ENCODE data around the gene MATN4. TPM values are rescaled to one million over a fixed set of nuclear protein-coding genes. Genes with fewer than 3 reads are reported as not detected.

The MATN4 gene
- total and polyA plus RNA-seq, 2 experiments from 2014 or later = 3.3 to 5.1 TPM

- Histone ChIP-seq H3F3A (replicated peaks; ENCODE audit: low read depth) (no peaks in the 10 kb centered on the region), H3K9me2 (ENCODE audit: insufficient read depth) (no peaks in the 10 kb centered on the region), H3K27me3 (ENCODE audit: insufficient read depth) (peaks cover 5% of the 10 kb centered on the region; the same call in 1 of the 2 replicates), H4K20me1 (replicated peaks; ENCODE audit: insufficient read depth) (no peaks in the 10 kb centered on the region), H3K4me1 (ENCODE audit: insufficient read depth) (no peaks in the 10 kb centered on the region), H3K36me3 (ENCODE audit: insufficient read depth) (no peaks in the 10 kb centered on the region; the same call in 1 of the 2 replicates), H3K4me2 (no peak overlapping the region), H3K79me2 (replicated peaks; ENCODE audit: insufficient read depth) (no peaks in the 10 kb centered on the region), H2AFZ (no peak overlapping the region), H3K27ac (ENCODE audit: low read depth) (no peak overlapping the region), H3K4me3 (no peak overlapping the region)
- Mint-ChIP-seq H3K9me3 (peaks cover 14% of the 10 kb centered on the region), H3K4me1 (peaks cover 9% of the 10 kb centered on the region; the same call in 2 of the 3 replicates), H3K36me3 (ENCODE audit: low read depth) (peaks cover 10% of the 10 kb centered on the region; the same call in 2 of the 3 replicates), H3K4me3 (no peak overlapping the region), H3K27me3 (ENCODE audit: insufficient read depth, low read depth, poor library complexity) (peaks cover 18% of the 10 kb centered on the region), H3K27ac (no peak overlapping the region)
- no peak for TF ChIP-seq ZNF114 (CRISPR knock-in tag; IDR thresholded peaks at IDR 0.05)
- no peak for TF ChIP-seq ETS1 (IDR thresholded peaks at IDR 0.05)
- no peak for TF ChIP-seq ZNF331 (CRISPR knock-in tag; IDR thresholded peaks at IDR 0.05; ENCODE audit: low read depth)
- TF ChIP-seq EZH2phosphoT487 (IDR thresholded peaks at IDR 0.05; ENCODE audit: unreplicated experiment) = no peak
- TF ChIP-seq POLR2AphosphoS5 (IDR thresholded peaks at IDR 0.05; ENCODE audit: low read depth) = no peak
- no peak for TF ChIP-seq JUNB (IDR thresholded peaks at IDR 0.05; ENCODE audit: unreplicated experiment)
- TF ChIP-seq REST (IDR thresholded peaks at IDR 0.05; ENCODE audit: unreplicated experiment) = no peak
- DNase-seq (ENCODE audit: low spot score) = no peak
- ATAC-seq = no peak
Measured at GRCh38 chr20:45299786-45300185, 8.3 kb downstream of the MATN4 start.

GRCh38 chr20:45297786-45298497 is 10.2 kb downstream of the MATN4 start:
- DNase-seq (ENCODE audit: low spot score) = no peak
- no peaks in the 10 kb centered on the region for H3K79me2 ChIP-seq (replicated peaks; ENCODE audit: insufficient read depth)
- H3K9me3 Mint-ChIP-seq = peaks cover 24% of the 10 kb centered on the region
- no peak overlapping the region for H2AFZ ChIP-seq
- no peak overlapping the region for H3K27ac Mint-ChIP-seq
- peaks cover 25% of the 10 kb centered on the region for H3K27me3 Mint-ChIP-seq (ENCODE audit: insufficient read depth, low read depth, poor library complexity)
- H3K36me3 Mint-ChIP-seq (ENCODE audit: low read depth) = peaks cover 19% of the 10 kb centered on the region; the same call in 2 of the 3 replicates
- no peak overlapping the region for H3K4me3 ChIP-seq
- H3K4me1 Mint-ChIP-seq = peaks cover 2% of the 10 kb centered on the region; the same call in 2 of the 3 replicates
- H3K9me2 ChIP-seq (ENCODE audit: insufficient read depth) = no peaks in the 10 kb centered on the region
- H3K4me2 ChIP-seq = no peak overlapping the region
- no peaks in the 10 kb centered on the region for H4K20me1 ChIP-seq (replicated peaks; ENCODE audit: insufficient read depth)
- H3K27me3 ChIP-seq (ENCODE audit: insufficient read depth) = peaks cover 18% of the 10 kb centered on the region
- no peaks in the 10 kb centered on the region for H3K4me1 ChIP-seq (ENCODE audit: insufficient read depth)
- H3K36me3 ChIP-seq (ENCODE audit: insufficient read depth) = no peaks in the 10 kb centered on the region; the same call in 1 of the 2 replicates
- ATAC-seq = no peak
- no peak overlapping the region for H3K27ac ChIP-seq (ENCODE audit: low read depth)
- no peak for TF ChIP-seq ETS1 (IDR thresholded peaks at IDR 0.05)
- 0 out of 2 replicates have a peak, but pooled peaks cover 4% of the 10 kb centered on the region for H3F3A ChIP-seq (replicated peaks; ENCODE audit: low read depth)
- H3K4me3 Mint-ChIP-seq = no peak overlapping the region

Data from GM23338 (cell line).